PC-9 (cell line): ENCODE data around the gene ISCA1. TPM values are rescaled to one million over a fixed set of nuclear protein-coding genes. Genes with fewer than 3 reads are reported as not detected.

Experiments used
- BruUV-seq: library from RNA; stranded (reverse); fragments of 400-500 nt; replicated peaks from 2 replicates; lab custom pipeline; 2021; lab: Mats Ljungman, UMichigan
- CTCF ChIA-PET: fragments of 300-600 bp; sonication (Branson Sonifier 250); formaldehyde crosslinking; loops from one replicate; lab custom pipeline; 2022; ENCODE audit warnings: antibody characterized with exemption; lab: Charles Lee
- POLR2A ChIA-PET: fragments of 300-600 bp; sonication (Branson Sonifier 250); formaldehyde crosslinking; loops from one replicate; lab custom pipeline; 2022; ENCODE audit warnings: antibody characterized with exemption; ENCODE audit not compliant: unreplicated experiment; lab: Charles Lee
- DNase-seq, 2 experiments: peaks; one replicate each; pipeline versions ENCODE4 v3.0.0 to v3.0.0-alpha.2; 2015 to 2022; ENCODE audit warnings: mixed read lengths in 1 of 2
- H2AFZ ChIP-seq: fragments of 200-600 bp; sonication (generic); 2 replicates; pipeline ENCODE4 v1.8.1; 2017; ENCODE audit warnings: antibody characterized with exemption
- H3F3A ChIP-seq: fragments of 200-600 bp; sonication (generic); 2 replicates; pipeline ENCODE4 v1.8.1; 2017; ENCODE audit warnings: antibody characterized with exemption, mild to moderate bottlenecking, low read depth; ENCODE audit not compliant: insufficient read depth
- H3K27ac ChIP-seq: fragments of 200-600 bp; sonication (generic); 2 replicates; pipeline ENCODE4 v1.6.1; 2016; ENCODE audit warnings: mixed run types
- H3K27me3 ChIP-seq: fragments of 200-600 bp; sonication (generic); 2 replicates; pipeline ENCODE4 v1.6.1; 2016; ENCODE audit warnings: low read depth, mixed run types; ENCODE audit not compliant: insufficient read depth
- H3K36me3 ChIP-seq: fragments of 200-600 bp; sonication (generic); 2 replicates; pipeline ENCODE4 v1.6.1; 2016; ENCODE audit warnings: low read depth, mixed run types
- H3K4me1 ChIP-seq: fragments of 200-600 bp; sonication (generic); replicated peaks from 2 replicates; pipeline ENCODE4 v1.6.1; 2016; ENCODE audit warnings: mixed run types; ENCODE audit not compliant: insufficient read depth
- H3K4me2 ChIP-seq: fragments of 200-600 bp; sonication (generic); 2 replicates; pipeline ENCODE4 v1.6.1; 2017; ENCODE audit warnings: mixed run types
- H3K4me3 ChIP-seq: fragments of 200-600 bp; sonication (generic); 2 replicates; pipeline ENCODE4 v1.6.1; 2016; ENCODE audit warnings: mixed run types
- H3K79me2 ChIP-seq: fragments of 200-600 bp; sonication (generic); 2 replicates; pipeline ENCODE4 v1.6.1; 2017; ENCODE audit warnings: low read depth, mixed run types
- H3K9me2 ChIP-seq: fragments of 200-600 bp; sonication (generic); 2 replicates; pipeline ENCODE4 v1.8.1; 2017; ENCODE audit warnings: mild to moderate bottlenecking; ENCODE audit not compliant: insufficient read depth
- H3K9me3 ChIP-seq: fragments of 200-600 bp; sonication (generic); 2 replicates; pipeline ENCODE4 v1.8.1; 2016; ENCODE audit warnings: low read depth; ENCODE audit not compliant: insufficient read depth
- H4K20me1 ChIP-seq: fragments of 200-600 bp; sonication (generic); 2 replicates; pipeline ENCODE4 v1.8.1; 2017; ENCODE audit not compliant: insufficient read depth
- CTCF ChIP-seq: fragments of 200-600 bp; sonication (generic); conservative IDR thresholded peaks from 2 replicates; pipeline ENCODE4 v1.6.1; 2017; ENCODE audit warnings: mixed run types, antibody characterized with exemption, mild to moderate bottlenecking, moderate library complexity
- EZH2 ChIP-seq: fragments of 200-600 bp; sonication (generic); IDR thresholded peaks from 2 replicates; pipeline ENCODE4 v1.8.0; 2017; ENCODE audit warnings: antibody characterized with exemption, low read depth
- intact Hi-C: fragments of 100-400 bp; cut with micrococcal nuclease; formaldehyde crosslinking; loops from one replicate; pipeline ENCODE4 v1.10.0; 2022; ENCODE audit not compliant: unreplicated experiment
- total RNA-seq: library from RNA; stranded (reverse); gene quantifications from 2 replicates; pipeline ENCODE4 v1.2.3, GENCODE V29; 2021

The ISCA1 gene
- total RNA-seq, 1 experiment from 2014 or later = 29.6 TPM

- H3K27me3 ChIP-seq = no peaks in the 10 kb centered on the region
- H4K20me1 ChIP-seq = no peaks in the 10 kb centered on the region
- CTCF ChIA-PET = no interaction called here
- no peak overlapping the region for H2AFZ ChIP-seq
- intact Hi-C loops = no loop called here
- H3K4me2 ChIP-seq = no peak overlapping the region
- H3K27ac ChIP-seq = peak overlapping the region; percentile 24; the same call in 1 of the 2 replicates
- DNase-seq = no peak
- no peaks in the 10 kb centered on the region for H3K9me2 ChIP-seq
- no TSS peak for BruUV-seq
- TF ChIP-seq EZH2 = no peak
- TF ChIP-seq CTCF = no peak
- H3K4me3 ChIP-seq = no peak overlapping the region
- H3K36me3 ChIP-seq = peaks cover 48% of the 10 kb centered on the region
- H3K79me2 ChIP-seq = no peaks in the 10 kb centered on the region
- H3K4me1 ChIP-seq = no peaks in the 10 kb centered on the region
- POLR2A ChIA-PET = no interaction called here
- peaks cover 2% of the 10 kb centered on the region; the same call in 1 of the 2 replicates for H3F3A ChIP-seq
- H3K9me3 ChIP-seq = no peaks in the 10 kb centered on the region
These were observed 21.1 kb upstream of the ISCA1 start for GRCh38 chr9:86303316-86303975.

DNA sequence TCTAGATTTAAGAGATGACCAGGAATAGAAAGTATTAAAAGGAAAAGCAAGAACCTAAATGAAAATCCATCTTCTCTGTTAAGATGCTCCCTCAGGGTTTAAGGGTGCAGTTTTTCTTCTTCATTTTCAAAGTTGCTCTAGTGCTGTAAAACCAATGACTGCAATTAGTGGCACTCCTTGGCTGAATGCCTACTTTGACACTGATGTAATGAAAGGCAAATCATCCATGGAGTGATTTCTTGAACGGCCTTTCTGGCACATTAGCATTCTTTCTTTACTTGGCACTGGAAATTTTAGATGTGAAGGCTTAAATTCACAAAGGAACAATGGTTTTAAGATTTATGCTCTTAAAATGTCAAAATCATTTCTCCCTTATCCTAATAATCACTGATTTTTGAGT lies 19.3 kb upstream of the ISCA1 start:
- intact Hi-C loops = no loop called here
- Histone ChIP-seq H3K4me3 (no peak overlapping the region), H3K27me3 (no peaks in the 10 kb centered on the region), H3K4me1 (no peaks in the 10 kb centered on the region), H3K9me3 (no peaks in the 10 kb centered on the region), H3K27ac (no peak overlapping the region), H3F3A (peaks cover 4% of the 10 kb centered on the region; the same call in 1 of the 2 replicates), H3K9me2 (no peaks in the 10 kb centered on the region), H2AFZ (no peak overlapping the region), H4K20me1 (no peaks in the 10 kb centered on the region), H3K36me3 (peaks cover 33% of the 10 kb centered on the region), H3K4me2 (no peak overlapping the region), H3K79me2 (no peaks in the 10 kb centered on the region)
- TF ChIP-seq CTCF = no peak
- no peak for TF ChIP-seq EZH2
- POLR2A ChIA-PET = no interaction called here
- no TSS peak for BruUV-seq
- CTCF ChIA-PET = no interaction called here
- DNase-seq = no peak

DNA sequence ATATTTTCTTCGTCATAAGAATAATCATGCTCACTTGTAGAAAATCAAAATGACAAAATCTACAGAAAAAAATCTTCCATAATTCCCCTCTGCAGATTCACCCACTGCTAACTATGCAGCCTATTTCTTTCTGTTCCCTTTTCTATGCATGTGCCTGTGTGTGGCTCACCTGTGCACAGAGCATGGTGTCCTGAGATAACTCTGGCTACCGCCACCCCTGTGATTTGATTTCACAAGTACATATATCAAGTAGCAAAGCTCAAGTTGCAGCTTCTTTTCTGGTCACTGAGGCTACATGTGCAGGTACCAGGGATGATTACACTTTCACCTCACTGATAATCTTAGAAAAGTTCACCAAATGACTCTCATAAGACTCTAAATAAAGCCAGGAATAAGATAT lies 18.4 kb upstream of the ISCA1 start:
- H3K4me1 ChIP-seq = no peaks in the 10 kb centered on the region
- no peaks in the 10 kb centered on the region for H3K9me2 ChIP-seq
- no peak for TF ChIP-seq CTCF
- no peak for TF ChIP-seq EZH2
- no peak overlapping the region for H3K4me3 ChIP-seq
- no peak overlapping the region for H2AFZ ChIP-seq
- H3K27ac ChIP-seq = no peak overlapping the region
- no peaks in the 10 kb centered on the region for H3K79me2 ChIP-seq
- no peak for DNase-seq
- POLR2A ChIA-PET = no interaction called here
- H3K27me3 ChIP-seq = no peaks in the 10 kb centered on the region
- H4K20me1 ChIP-seq = no peaks in the 10 kb centered on the region; the same call in 1 of the 2 replicates
- no peak overlapping the region for H3K4me2 ChIP-seq
- intact Hi-C loops = no loop called here
- BruUV-seq = no TSS peak
- CTCF ChIA-PET = no interaction called here
- H3K36me3 ChIP-seq = peaks cover 32% of the 10 kb centered on the region
- H3K9me3 ChIP-seq = no peaks in the 10 kb centered on the region
- H3F3A ChIP-seq = peaks cover 4% of the 10 kb centered on the region; the same call in 1 of the 2 replicates
